NCI-H69 (cell line): ENCODE results near the gene INS.
"Not testable (repeated sequence)": the region's sequence is repeated elsewhere in the genome, so short reads cannot be mapped to it uniquely, and the experiment has no call there.

Experiments used
- DNase-seq: peaks from one replicate; lab custom pipeline; 2025; lab: John Stamatoyannopoulos, UW

Gene INS

DNA sequence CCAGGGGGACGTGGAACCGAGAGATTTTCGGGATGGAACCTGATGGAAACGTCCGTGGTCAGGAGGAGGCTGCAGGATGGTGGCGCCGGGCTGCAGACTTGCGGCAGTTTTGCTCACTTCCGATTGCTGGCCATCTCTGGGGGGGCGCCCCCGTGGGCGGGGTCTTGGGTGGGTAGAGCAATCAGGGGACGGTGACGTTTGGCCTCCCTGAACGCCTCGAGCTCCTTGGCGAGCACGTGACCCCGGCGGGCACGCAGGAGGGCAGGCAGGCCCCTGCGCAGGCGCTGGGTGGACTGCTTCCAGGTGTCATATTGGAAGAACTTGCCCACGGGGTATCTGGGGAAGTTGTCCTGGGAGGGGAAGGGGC lies 28.2 kb downstream of the INS start:
- no peak for DNase-seq

- no peak for DNase-seq
These were observed 28.8 kb downstream of the INS start for GRCh38 chr11:2132246-2132645.

- no peak for DNase-seq
These were observed 29.4 kb downstream of the INS start for GRCh38 chr11:2131371-2132236.

DNA sequence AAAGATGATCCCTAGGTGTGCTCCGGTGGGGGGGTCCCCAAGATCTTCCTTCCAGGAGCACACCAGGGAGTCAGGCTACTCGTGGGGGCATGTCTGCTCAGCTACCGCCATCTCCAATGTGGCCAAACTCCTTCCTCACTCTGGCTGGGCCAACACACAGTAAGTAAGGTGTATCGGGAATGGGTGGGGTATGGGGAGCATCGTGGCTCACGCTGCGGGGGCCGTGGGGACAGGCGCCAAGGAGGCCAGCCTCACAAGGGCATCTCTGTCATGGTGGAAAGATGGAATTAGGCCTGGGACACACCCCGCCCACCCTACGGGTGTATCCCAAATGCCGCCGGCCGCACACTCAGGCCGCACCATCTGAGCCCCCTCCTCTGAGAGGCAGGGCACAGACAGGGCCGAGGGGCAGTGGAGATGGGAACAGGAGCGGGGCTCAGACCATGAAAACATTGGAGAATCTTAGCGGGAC lies 30.1 kb downstream of the INS start:
- no peak for DNase-seq

DNA sequence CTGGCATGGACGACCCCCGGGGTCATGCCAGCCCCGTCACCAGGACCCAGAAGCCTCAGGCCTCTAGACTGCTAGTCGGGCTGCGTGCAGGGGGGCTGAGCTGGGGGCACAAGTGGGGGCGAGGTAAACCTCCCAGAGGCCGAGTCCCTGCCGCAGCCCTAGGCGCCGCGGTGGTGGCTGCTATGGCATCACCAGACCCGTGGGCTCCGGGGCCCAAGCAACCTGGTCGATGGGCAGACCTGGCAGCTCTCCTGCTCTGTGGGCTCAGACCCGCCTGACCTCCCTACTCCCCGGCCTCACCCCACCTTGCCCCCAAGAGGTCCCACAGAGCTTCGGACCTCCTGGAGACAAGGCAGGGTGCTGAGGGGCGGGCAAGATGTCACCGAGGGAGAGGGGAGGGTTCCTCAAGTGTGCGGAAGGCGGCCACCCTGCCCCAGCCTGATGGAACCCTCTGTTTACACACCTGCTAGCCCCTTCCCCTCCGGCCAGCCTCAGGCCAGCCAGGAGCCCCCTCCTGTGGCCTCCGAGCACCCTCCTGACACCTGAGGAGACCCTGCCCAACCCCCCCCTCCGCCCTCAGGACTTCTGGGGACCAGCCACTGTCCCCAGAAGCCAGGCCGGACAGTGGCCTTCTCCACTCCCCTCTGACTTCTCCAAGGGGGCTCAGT lies 31.2 kb downstream of the INS start:
- no peak for DNase-seq

DNA sequence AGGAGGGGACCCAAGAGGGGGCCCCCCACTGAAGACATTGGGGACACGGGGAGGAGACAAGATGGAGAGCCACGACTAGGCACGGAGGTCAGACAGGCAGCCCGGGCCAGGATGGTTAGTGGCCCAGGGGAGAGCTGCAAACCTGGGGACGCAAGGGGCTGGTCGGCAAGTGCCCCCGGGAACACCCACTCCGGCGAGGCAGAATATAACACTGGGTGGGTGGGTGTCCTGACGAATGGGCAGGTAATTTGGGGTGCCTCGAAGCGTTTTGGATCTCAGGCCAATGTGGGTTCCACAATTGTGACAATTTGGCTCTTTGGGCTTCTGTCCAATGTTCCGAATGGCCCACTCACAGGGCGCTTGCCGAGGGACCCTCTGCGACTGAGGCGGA lies 31.7 kb downstream of the INS start:
- no peak for DNase-seq

DNA sequence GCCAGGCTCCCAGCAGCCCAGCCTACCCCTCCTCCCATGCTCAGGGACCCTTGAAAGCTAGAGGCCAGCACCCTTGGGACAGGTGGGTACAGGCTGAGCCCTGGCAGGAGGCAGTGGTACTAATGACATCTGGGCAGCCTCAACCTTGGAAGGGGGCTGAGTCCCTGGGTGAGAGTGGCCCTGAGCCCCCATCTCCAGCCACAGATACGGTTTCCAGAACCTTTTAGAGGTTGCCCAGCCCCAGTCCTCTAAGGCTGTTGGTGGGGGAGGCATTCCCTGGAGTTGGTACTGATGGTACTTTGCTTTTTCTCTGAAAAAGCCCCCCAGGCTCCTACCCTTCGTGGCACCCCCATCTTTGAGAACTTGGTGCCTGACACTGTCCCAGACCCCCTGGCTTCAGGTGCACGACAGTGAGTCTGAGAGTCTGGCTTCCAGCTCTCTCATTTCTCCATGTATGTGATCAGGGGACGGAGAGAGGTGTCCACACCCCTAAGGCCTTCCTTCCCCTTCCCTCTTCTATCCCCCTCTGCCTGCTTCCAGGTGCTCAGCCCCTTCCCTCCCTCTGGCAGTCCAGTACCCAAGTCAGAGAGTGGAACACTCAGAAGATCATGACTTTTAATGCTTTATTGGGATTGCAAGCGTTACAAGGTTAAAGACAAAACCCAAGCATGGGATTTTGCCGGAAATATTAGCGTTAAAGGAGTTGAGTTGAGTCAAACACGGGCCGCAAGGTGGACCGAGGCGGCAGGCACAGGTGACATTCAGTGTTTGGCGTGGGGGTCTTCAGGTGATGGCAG lies 32.3 kb downstream of the INS start:
- no peak for DNase-seq

DNA sequence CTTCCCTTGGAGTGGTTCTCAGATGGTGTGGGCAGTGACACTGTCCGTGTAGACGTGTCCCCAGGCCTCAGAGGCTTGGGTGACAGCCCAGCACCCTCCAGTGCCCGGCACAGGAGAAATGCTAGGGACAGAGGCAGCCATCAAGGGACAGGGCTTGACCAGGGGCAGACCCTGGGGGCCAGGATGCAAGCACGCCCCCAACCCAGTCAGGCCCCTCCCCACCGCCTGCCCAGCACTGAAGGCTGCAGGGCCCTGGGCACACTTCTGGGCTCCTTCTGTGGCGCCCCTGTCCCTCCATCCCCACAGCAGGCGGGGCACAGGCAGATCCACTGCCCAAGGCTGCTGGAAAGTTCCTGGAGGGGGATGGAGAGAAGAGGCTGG lies 32.9 kb downstream of the INS start:
- DNase-seq, result no peak

DNA sequence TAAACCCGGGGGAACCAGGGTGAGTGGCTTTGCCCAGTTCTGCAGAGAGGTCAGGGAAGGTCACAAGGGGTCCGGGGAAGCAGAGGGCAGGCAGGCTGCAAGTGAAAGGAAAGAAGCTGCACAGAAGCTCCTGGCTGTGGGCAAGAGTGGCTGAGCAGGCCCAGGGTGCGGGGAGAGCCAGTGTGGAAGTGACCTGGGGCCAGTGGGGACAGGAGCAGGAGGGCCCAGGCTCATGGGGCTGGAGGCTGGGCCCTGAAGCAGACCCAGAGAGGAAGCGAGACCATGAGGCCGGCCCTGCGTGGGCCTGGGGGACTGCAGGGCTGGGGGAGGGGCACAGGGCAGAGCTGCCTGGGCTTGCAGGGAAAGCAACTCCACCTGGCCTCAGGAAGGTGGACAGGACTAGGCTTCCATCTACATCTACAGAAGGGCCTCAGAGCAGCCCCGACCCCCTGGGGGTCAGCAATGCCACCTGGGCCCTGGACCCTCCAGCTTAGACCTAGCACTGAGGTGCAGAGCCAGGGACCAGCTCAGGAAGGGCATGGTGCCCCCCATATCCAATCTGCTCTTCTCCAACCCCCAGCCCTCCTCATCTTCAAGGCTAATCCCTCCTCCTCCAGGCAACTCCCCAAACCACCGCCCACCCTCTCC lies 33.4 kb downstream of the INS start:
- no peak for DNase-seq

DNA sequence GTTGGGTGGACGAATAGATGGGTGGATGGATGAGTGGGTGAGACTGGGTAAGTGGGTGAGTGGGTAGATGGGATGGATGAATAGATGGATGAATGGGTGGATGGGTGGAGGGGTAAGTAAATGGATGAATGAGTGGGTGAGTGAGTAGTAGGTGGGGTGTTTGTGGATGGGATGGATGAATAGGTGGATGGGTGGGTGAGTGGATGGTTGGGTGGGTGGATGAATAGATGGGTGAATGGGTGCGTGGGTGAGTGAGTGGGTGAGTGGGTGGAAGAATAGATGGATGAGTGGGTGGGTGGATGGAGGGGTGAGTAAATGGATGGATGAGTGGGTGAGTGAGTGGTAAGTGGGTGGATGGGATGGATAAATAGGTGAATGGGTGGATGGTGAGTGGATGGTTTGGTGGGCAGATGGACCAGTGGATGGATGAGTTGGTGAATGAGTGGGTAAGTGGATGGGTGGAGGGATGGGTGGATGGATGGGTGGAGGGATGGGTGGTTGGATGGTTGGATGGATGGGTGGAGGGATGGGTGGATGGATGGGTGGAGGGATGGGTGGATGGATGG lies 34.4 kb downstream of the INS start:
- DNase-seq, result no peak

DNA sequence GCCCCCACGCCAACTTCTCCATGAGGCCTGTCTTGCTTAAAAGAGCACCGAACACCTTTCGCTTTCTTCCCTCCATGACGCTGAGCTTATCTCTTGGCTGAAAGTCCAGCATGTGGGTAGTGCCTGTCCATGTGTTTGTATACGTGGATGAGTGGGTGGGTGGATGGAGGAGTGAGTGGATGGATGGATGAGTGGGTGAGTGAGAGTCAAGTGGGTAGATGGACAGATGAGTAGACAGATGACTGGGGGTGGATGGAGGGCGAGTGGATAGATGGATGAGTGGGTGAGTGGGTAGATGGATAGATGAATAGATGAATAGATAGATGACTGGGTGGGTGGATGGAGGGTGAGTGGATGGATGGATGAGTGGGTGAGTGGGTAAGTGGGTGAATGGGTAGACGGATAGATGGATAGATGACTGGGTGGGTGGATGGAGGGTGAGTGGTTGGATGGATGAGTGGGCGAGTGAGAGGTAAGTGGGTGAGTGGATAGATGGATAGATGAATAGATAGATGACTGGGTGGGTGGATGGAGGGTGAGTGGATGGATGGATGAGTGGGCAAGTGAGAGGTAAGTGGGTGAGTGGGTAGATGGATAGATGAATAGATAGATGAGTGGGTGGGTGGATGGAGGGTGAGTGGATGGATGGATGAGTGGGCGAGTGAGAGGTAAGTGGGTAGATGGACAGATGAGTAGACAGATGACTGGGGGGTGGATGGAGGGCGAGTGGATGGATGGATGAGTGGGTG lies 36.1 kb downstream of the INS start:
- not testable (repeated sequence) for DNase-seq

GRCh38 chr11:2123628-2123960 lies 37.4 kb downstream of the INS start:
- no peak for DNase-seq

- no peak for DNase-seq
These were observed 37.9 kb downstream of the INS start for GRCh38 chr11:2122907-2123627.

- DNase-seq, result no peak
These were observed 38.6 kb downstream of the INS start for GRCh38 chr11:2122222-2122906.

- DNase-seq, result no peak
These were observed 39.5 kb downstream of the INS start for GRCh38 chr11:2121227-2122130.

- DNase-seq, result no peak
These were observed 40.5 kb downstream of the INS start for GRCh38 chr11:2120359-2121100.

GRCh38 chr11:2118677-2119076 lies 42.3 kb downstream of the INS start:
- DNase-seq, result no peak

DNA sequence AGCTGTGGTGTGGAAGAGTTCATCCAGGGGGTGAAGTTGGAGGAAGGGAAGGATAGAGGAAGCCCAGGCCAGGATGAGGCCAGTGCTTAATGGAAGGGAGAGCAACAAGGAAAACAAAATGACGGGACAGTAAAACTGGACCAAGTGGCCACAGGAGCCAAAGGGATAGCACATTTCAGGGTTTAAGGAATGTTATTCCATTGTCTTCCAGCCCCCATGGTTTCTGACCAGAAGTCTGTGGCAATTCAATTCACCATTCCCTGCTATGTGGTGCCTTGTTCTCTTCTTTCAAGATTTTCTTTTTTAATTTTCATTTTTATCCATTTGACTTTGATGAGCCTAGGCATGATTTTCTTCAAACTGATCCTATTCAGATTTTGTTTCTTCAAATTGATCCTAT lies 44.3 kb downstream of the INS start:
- no peak for DNase-seq
